NCI-H446 treated with DMSO at 0.1 percent for 48 hours (cell line): ENCODE measurements around the gene APOBEC2.
"Not testable (repeated sequence)": the region's sequence is repeated elsewhere in the genome, so short reads cannot be mapped to it uniquely, and the experiment has no call there.

Experiments used
- DNase-seq: peaks from one replicate; lab custom pipeline; 2025; lab: John Stamatoyannopoulos, UW

The APOBEC2 gene

DNA sequence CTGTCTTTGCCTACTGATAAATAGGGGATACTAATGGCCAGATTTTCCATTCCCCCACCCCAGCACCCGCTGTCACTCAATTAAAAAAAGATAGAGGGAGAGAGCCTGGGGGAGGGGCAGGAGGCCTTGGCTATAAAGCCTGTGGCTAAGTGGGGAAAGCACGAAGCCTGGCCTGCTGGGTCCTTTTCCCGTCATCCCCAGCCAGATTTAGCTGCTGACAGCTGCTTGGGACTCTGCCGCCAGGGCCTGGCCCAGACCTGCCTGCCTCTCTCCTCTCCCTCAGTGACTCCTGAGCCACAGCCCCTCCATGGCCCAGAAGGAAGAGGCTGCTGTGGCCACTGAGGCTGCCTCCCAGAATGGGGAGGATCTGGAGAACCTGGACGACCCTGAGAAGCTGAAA lies at the start of gene APOBEC2:
APOBEC2 (plus strand) TSS at position 162 of the 400 bp plus-strand sequence; CDS start at position 308, 146 bp downstream.
- no peak for DNase-seq

GRCh38 chr6:41006217-41006616 lies 46.8 kb upstream of the APOBEC2 start:
- DNase-seq: not testable (repeated sequence)

- DNase-seq: not testable (repeated sequence)
Observed at GRCh38 chr6:41006980-41007379, 46.0 kb upstream of the APOBEC2 start.

DNA sequence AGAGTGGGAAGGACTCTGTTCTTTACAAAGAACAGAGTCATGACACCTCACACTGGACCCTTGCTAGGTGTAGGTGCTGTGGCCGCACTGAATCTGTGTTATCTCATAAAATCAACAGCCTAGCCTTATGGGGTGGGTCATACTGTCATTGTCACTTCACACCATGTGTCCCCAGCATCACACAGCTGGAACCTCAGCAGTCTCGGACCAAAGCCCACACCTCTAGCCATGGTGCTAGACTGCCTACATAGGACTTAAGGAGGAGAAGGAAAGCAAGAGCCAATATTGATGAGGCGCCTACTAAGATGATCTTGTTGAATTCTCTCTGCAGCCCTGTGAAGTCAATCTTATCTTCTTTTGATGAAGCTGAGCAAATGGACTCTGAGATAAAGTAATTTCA lies 45.0 kb upstream of the APOBEC2 start:
- no peak for DNase-seq

- no peak for DNase-seq
Observed at GRCh38 chr6:41009669-41010068, 43.3 kb upstream of the APOBEC2 start.

GRCh38 chr6:41011673-41012072 lies 41.3 kb upstream of the APOBEC2 start:
- no peak for DNase-seq

DNA sequence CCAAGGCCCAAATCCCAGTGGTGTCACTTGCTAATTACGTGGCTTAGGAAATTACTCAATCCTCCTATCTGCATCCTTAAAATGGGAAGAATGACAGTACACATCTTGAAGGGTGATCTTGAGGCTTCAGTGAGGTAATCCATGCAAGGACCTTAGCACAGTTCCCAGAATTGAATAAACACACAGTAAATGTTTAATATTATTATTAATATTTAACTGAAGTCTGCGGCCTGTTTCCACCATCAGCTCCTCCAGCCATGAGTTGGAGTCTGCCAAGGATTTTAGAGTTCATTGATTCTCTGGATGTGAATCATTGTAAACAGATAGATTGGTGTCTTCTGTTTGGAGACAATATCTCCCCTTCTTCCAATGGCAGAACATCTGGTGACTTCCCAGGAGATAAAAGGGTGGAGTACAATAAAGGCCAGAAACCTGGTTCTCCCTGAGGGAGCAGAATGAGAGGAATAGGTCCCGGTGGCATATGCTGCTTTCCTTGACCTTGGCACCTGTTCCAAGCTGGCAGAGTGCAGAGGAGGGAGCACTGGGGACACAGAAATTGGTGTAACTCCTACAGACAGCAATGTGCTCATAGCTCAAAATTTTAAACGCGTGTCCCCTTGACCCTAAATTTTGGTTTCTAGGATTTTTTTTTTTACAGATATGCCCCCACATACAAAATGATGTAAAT lies 39.4 kb upstream of the APOBEC2 start:
- DNase-seq: peak; percentile 64

- DNase-seq: no peak
Observed at GRCh38 chr6:41014780-41015179, 38.2 kb upstream of the APOBEC2 start.

GRCh38 chr6:41015860-41016259 lies 37.1 kb upstream of the APOBEC2 start:
- not testable (repeated sequence) for DNase-seq

GRCh38 chr6:41017663-41018062 lies 35.3 kb upstream of the APOBEC2 start:
- no peak for DNase-seq

DNA sequence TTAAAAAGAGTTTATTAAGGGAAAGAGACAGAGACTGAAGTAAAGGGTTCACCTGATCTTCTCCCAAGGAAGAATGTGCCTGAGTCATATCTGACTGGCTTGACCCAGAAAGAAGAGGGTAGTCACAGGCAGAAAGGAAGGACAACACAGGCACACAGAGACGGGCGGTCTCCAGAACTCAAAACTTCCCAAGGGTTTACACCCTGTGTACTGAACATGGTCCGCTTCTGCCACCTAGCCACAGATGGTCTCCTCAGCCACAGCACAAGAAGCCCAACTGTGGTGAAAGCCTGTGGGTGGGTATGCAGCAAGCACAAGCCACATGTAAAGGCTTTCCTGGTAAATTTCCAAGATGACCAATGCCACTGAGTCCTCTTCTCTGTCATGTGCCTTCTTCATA lies 31.2 kb upstream of the APOBEC2 start:
- DNase-seq: peak; percentile 24

- no peak for DNase-seq
Observed at GRCh38 chr6:41022294-41022693, 30.7 kb upstream of the APOBEC2 start.

- DNase-seq: no peak
Observed at GRCh38 chr6:41023114-41023513, 29.9 kb upstream of the APOBEC2 start.

GRCh38 chr6:41025966-41026530 lies 27.0 kb upstream of the APOBEC2 start:
- DNase-seq: peak; percentile 37

DNA sequence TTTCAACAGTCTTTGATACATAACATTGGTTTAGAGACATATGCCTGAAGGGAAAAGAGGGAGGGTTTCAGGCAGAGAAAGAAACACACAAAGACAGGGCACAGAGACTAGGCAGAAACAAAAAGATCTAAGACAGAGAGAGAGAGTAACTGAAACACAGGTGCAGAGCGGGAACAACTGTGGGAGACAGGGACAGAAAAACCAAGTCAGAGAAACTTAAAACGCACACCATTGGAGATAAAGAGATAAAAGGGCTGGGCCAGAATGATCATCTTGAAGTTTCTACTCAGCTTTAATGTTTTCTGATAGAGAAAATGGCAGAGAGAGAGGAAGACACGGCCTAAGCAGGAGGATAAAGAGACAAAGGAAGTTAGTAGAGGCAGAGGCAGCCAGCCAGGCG lies 25.8 kb upstream of the APOBEC2 start:
- no peak for DNase-seq

DNA sequence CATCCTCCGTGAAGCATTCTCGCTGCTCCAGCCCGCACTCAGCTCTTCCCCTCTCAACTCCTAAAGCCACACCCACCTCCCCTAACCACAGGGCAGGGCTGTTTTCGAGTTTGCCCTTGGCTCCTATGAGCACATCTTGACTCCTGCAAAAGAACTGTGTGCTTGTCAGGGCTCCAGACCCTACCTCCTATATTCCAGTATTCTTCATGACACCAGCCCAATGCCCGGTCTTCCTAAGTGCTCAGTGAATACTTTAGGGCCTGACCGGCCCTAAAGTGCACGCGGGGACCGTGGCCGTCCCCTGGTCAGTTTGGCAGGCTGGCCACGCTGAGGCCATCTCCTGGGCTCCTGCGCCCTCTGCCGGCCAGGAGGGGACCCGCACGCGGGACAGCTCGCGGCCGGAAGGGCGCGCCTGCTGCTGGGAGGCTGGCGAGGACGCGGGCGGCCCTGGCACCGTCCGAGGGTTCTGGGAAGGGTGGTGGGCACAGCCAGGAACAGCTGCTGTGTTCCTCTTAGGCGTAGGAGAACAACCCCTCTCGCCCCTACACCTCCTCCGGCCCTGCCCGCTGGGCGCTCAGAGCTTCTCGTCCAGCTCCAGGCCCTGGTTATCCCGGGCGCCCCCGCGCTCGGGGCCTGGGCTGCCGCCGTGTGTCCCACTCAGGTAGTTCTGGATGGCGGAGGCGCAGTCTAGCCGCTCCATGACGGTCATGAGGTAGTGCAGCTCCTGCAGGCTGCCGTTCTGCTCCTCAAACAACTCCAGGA lies 25.0 kb upstream of the APOBEC2 start:
- DNase-seq: no peak

- DNase-seq: no peak
Observed at GRCh38 chr6:41028561-41029412, 24.2 kb upstream of the APOBEC2 start.

- DNase-seq: no peak
Observed at GRCh38 chr6:41032830-41033229, 20.2 kb upstream of the APOBEC2 start.

- no peak for DNase-seq
Observed at GRCh38 chr6:41033776-41034175, 19.2 kb upstream of the APOBEC2 start.

- no peak for DNase-seq
Observed at GRCh38 chr6:41036186-41036585, 16.8 kb upstream of the APOBEC2 start.

- DNase-seq: no peak
Observed at GRCh38 chr6:41036601-41037000, 16.4 kb upstream of the APOBEC2 start.
